Stimulated activated CD4-positive, alpha-beta T cell treated with anti-CD3 and anti-CD28 coated beads, Interleukin-1b, Interleukin-23, amount 100 ng/mL, for 1 hour (primary cell): ENCODE measurements around the gene POLR2H.

Experiments used
- DNase-seq, 2 donors: peaks; one replicate each; pipeline ENCODE4 v3.0.0-alpha.2; 2020; ENCODE audit warnings: low read depth in 2 of 2

The POLR2H gene

DNA sequence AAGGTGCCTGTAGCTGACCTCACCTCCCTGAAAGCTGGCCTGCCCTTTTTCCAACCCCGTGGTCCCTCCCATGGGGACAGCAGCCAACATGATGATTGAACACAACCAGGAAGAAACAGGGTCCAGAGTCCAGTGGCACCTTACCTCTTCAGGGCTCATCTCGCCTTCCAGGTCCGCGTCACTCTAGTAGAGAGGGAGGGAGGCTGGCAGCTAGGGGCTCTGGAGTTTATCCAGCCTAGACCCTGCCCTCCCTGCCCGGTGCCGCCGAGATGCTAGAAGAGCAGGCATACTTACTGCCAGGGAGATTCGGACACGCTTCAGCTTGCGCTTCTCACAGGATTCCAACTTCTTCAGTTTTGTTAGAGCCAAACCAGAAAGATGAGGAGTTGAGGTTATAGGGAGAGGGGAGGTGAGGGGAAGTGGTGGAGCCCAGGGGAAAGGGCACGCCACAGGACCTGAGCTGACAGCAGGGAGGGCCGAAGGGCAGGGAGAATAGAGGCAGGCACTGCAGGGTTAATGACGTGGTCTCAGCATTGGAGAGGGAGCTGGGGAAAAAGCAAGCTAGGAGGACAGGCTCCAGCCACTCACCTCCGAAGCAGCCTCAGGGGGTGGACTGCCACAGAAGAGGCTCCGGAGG is 9.2 kb upstream of the POLR2H start:
- no peak for DNase-seq

DNA sequence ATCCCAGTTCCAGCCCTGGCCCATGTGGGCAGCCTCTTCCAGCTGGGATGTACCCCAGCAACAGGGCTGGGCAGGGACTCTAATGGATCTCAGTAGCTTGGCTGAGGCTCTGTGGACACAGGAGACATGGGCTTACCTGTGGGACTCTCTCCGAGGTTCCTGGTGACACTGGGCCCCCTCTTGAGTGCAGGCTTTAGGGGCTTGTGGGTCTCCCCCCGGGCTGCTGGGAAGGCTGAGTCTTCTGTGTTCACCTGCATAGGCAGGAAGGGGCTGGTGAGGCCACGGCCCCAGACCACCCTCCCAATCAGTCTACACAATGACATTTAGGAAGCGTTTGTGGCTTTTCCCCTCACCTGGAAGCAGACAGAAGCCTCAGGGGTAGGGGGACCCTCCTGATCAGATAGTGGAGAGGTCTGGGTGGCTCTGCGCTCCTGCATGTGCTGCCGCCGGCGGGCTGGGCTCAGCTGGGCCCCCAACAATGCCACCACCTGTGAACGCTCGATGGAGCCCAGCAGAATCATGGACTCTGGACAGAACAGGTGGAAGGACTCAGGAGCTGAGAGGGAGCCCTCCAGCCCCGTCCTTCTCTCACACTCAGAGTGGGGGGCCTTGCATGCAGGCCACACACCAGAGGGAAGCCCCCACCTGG is 8.5 kb upstream of the POLR2H start:
- no peak for DNase-seq

DNA sequence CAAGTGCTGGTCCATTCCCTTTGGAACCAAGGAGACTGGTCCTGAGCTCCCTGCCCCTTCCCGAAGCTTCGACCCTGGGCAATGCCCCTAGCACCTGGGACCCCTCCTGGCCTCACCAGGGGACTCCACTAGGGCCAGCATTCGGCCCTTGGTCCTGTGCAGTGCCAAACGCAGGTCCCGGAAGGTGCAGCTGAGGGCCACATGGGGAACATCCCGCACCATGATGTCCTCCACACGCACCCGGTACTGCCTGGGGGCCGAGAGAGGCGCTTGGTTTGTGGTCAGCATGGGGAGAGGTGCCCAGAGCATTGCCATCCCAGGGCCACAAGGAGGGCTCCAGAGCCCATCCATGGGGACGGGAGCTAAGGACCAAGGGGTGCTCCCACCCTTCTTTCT is 8.0 kb upstream of the POLR2H start:
- DNase-seq, result no peak

DNA sequence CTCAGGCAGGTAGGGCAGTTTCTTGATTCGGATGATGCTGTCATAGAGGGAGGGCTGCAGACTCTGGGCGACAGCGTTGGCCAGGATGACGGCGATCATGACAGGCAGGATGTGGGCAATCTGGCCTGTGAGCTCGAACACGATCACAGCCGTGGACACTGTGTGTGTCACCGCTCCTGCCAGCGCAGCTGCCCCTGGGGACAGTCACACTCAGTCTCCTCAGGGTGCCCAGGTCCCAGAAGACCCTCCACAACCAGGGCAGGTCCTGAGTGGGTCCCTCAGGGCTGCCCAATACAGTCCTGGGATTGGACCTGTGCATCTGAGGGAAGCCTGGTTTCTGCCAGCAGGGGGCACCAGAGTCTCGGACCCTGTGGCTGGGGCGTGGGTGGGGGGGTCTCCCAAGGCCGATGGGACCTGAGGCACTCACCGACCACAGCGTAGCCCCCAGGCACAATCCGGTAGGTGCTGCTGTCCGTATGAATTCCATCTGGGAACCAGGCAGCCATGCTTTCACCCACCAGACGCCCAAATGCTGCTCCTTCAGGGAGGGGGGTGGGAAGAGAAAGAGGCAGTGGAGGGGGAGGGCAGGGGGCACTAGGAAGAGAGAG is 7.3 kb upstream of the POLR2H start:
- peak in 1 of 2 donors; percentile 68 for DNase-seq

DNA sequence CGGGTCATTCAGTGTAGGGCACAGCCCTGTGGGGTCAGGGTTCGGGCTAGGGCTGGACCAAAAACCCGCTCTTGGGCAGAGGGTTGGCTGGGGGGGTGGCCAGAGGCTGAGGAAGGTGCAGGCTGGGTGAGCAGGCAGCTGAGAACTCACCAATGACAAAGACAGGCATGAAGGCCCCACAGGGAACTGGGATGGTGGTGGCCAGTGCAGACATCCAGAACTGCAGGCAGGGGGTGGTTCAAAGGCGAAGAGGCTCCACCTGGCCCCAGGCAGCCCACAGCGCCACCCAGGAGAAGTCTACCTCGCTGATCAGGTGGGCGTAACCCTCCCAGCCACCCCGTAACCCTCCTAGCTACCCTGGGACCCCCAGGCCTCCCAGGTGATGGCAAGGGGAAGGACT is 6.8 kb upstream of the POLR2H start:
- no peak for DNase-seq

DNA sequence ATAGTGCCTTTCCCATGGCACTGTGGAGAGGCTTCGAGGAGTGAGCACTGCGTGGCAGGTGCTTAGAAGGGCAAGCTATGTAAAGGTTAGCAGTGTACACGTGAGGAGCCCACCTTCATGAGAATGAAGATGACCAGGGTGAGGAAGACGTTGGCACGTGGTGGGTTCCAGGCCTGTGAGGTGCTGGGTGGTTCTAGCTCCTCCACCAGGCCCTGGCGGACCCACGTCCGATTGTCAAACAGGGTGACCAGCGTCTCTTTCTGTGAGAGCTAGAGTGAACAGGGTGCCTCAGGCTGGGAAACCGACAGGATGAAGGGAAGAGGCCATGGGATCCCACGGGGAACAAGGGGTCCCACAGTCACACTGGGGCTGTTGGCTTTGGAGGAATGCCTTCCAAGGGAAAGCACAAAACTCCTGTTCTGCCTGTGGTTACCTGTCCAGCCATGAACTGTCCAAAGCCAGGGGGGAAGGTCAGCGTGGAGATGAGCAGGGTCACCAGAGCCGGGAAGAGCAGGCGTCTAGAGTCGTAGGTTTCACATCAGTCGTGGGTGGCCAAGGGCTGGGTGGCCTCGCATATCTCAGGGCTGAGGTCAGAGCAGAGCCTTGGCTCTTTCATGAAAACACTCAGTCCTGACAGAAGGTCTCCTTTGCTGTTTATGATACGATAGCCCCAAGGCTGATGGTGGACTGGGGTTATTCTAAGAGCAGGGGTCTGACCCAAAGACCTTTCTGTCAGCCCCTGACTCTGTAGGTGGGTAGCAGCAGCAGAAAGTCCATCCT is 6.1 kb upstream of the POLR2H start:
- no peak for DNase-seq

DNA sequence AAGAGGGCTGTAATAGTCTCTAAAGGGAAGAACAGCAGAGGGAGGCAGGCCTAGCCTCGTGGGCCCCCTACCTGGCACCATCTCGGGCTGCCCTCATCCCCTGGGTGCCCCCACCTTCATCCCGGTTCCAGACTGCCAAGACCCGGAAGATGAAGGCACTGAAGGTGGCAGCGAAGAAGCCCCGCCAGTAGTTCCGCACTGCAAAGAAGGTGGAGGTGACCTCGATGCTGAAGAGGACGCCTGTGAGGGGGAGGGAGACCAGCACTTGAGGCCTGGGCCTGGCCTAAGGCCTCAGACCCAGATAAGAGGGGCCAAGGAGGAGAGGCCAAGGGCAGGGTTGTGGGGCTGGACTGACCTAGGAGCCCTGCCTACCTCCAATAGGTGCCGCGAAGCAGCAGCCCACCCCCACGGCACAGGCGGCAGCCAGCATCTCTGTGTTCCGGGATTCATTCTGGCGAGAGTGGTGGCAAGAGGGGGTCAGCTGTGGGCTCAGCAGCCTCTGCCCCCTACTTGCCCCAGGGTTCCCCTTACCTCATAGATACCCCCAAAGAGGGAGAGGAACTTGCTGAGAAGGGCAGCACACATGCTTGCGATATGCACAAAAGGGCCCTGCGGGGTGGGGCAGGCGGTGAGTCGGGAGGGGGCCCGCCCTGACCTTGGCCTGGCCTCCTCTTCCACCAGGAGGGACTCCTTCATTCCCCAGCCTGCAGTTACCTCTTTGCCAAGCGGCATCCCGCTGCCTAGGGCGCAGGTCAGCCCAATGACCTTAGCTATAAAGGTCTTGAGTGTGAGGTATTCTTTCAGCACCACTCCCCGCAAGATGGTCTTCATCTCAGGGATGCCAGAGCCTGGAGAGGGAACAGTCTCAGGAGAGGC is 4.0 kb upstream of the POLR2H start:
- no peak for DNase-seq

DNA sequence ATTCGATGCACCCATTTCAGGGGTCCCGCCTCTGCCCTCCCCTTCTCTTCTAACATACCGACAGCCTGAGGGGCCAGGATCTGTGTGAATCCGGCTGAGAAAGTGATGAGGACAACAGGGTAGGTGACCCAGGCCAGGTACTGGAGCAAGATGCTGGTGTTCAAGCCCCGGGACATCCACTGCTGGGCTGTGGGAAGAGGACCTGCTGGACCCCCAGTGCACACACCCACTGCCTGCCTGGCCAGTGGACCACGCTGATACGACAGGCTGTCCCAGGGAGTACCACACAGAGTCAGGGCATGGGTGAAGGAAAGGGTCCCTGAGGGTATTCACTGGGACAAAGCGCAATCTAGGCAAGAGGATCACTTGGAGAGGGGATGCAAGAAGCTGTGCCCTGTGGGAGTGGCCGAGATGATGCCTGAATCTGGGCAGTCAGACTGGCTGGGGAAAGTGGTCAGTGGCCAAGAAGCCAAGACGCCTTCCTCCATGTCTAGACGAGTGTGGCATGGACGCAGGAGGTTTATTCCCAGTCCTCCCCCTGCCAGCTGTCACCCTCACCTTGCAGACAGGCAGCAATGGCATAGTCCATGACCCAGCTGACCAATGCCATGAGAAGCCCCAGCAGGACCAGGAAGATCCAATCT is 3.3 kb upstream of the POLR2H start:
- DNase-seq, result no peak

DNA sequence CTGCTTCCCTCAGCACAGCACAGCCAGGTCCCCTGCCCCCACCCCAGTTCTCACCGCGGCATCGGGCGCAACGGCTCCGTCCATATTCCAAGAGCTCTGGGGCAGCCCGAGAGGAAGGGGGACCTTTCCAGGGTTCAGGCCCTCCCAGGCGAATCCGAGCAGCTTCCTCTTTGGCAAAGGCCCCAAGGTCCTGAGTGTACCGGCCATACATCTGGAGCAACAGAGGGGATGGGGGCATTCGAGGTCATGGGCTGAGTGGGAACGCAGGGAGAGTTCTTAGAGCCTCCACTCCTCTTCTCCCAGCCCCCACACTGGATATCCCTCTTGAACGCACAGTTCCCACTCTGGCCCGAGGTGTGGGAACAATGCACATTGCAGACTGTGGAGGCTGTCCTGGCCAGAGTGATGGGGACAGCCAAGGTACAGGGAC is 2.6 kb upstream of the POLR2H start:
- no peak for DNase-seq

DNA sequence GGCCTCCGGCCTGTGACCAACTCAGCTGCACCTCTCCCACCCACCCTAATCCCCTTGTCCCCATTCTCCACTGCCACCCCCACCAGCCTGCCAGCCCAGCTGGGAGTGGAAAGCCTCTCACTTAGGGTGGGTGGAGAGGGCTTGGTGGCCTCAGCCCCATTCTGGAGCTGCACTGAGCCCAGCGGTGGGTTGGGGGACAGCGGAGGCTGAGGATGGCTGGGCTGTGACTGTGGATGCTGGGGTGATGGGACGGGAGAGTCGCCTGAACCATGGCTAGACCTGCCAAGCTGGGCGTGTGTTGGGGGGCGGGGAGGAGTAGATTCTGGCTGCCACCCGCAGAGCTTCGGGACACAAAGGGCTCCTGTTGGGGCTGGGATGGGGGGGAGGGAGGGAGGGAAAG is 1.9 kb upstream of the POLR2H start:
- no peak for DNase-seq

DNA sequence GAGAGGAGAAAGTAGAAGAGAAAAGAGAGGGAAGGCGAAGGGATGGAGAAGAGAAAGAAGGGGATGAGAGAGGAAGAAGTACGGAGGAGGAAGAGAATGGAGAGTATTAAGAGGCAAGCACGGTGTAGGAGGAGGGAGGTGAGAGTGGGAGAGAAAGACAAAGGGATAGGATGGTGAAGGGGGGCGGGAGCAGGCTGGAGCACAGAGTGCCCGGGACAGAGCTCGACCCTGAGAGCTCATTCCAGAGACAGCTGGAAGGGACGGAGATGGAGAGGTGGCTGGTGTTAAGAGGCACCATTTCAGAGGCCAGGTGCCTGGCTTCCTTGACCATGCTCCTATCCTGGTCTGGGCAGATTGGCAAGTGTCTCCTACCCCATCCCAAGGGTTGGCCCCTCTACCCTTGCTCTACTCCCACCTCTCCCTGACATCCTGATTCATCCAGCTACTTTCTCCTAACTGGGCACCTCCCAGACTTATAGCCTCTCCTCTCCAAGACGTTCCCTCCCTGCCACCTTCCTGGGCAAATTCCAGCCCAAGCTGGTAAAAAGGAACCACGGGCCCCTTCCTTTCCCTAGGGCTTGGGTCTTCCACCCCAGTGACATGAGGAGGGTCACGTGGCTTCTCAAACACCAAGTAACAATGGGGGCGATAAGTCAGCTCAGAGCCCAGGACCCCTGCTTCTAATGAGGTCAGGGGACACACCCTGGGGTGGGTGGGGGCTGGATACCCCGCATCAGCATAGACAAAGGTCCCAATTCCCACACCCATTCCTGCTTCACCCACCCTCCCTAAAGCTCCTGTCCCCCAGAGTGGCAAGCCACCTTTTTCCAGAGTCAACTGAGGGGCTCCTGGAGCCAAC is 1.2 kb upstream of the POLR2H start:
- DNase-seq, result no peak

DNA sequence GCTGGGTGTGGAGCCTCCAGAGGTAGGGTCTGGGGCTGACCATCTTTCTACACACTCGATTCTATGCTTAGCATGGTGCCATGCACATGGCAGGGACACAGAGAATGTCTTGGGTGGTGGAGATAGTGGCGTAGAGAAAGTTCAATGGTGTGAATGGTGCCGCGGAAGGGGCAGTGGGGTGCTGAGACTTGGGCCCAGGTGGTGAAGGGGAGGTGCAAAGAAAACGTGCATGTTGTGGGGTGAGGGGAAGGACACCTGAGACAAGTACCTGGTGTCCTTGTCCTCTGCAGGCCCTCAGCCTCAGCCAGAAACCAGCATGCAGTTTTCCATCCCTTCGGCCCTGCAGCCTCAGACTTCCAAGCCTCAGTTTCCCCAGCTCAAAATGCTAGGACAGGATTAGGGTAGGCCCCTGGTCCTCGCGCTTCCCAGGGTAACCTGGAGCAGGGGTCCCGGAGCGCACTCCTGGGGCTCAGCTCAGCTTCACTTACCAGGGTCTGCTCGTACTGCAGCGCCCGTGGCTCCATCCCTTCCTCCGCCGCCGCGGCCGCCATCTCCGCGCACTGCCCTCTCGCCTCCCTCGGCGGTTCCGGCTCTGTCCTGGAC is 480 bp upstream of the POLR2H start:
- no peak for DNase-seq

DNA sequence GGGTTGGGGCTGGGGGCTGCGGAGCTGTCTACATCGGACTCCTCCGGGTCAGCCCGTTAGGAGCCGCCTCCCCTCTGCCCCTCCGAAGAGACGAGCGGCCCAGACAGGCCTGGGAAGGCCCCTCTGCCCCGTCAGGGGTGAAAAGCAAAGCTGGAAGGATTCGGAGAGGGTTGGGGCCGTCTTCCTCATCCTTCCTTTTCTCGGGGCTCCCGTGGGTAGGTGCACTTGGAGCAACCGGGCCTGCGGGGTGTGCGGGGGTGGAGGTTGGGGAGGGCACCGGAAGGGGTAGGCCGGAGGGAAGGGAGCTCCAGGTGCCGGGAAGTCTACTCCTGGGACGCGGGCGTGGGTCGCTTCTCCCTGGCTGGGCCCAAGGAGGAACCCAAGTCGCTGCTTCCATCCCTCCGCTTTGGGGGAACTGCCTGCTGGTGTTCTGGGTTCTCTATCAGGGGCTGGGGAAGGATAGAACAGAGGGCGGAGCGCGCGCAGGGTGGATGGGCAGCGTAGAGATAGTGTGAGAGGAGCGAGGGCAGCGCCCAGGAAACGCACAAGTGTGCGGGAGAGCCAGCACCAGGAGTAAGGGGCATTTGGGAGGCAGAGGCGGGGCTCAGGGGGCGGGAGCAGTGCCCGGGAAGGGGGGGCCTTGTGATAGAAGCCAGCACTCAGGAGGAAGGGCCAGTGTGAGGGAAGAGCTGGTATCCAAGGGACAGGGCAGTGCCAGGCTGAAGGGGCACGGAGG is 590 bp downstream of the POLR2H start:
- peak in 1 of 2 donors; percentile 23 for DNase-seq

DNA sequence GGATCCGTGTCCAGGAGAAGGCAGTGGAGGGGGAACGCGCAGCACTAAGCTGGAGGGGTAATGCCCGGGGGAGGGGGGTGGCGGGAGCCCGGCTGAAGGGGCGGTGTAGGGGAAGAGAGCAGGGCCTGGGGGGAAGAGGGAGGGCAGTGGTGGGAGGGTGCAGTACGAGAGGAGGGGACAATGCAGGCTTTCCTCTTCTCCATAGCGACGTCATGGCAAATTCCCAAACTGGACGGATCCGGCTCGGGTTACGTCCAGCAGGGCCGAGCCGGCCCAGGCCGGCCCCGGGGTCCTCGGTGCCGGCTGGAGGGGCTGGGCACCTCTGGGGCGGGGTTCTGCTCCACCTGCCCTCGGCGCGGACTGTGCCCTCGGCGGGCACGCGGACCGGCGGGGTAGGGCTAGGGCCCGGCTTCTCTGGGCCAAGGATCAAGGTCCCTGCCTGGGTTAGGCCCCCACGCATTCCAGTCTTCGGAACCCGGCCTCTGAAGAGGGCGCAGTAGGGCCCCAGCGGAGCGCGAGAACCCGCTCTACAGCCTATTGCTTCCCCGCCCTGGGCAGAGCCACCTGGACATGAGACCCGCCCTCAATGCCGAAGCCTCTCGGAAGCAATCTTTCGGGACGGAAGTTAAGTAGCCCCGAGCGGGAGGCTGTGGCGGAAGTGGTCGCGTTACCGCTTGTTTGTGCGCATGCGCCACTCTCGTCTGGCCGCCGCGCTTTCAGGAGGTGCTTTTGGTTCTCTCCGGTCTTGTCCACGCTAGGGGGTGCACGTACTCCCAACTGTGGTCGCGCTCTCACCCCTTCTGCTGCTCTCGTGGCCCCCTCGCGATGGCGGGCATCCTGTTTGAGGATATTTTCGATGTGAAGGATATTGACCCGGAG is 1.4 kb downstream of the POLR2H start:
- DNase-seq, result peak; percentile 79 to 88

DNA sequence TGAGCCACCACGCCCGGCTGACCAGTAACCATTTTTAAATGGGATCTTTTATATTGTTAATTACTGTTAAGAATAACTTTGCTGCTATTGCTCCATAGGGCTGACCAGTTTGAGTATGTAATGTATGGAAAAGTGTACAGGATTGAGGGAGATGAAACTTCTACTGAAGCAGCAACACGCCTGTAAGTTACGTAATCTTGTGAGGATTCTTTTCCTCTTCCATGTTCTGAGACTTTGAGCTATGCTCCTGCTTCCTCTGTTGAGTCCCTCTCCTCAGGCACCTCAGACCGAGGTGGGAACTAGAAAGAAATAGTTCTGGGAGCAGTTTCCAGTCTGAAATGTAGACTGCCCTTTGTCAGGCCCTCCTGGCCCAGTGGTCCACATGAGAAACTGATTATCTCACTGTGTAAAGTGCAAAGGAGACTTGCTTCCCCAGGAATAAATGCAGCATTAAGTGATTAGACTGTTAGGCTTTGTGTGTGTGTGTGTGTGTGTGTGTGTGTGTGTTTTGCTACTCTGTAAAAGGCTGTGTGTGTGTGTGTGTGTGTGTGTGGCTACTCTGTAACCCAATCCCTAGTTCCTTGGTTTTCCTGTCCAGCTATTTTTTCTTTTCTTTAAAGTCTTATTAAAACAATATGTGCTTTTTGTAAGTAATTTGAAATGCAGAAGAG is 5.2 kb downstream of the POLR2H start:
- DNase-seq, result no peak

DNA sequence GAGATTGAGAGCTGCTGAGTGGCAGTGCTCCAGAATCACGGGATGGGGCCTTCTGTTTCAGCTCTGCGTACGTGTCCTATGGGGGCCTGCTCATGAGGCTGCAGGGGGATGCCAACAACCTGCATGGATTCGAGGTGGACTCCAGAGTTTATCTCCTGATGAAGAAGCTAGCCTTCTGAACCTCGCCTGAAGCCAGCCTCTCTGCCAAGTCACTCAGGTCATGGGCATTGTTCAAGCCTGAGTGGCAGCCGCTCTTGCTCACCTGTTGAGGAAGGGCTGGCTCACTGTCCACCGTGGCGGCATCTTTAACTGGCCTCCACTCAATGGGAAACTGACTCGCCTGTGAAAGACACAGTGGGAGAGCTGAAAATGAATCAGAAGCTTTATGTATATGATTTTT is 6.6 kb downstream of the POLR2H start:
- no peak for DNase-seq

DNA sequence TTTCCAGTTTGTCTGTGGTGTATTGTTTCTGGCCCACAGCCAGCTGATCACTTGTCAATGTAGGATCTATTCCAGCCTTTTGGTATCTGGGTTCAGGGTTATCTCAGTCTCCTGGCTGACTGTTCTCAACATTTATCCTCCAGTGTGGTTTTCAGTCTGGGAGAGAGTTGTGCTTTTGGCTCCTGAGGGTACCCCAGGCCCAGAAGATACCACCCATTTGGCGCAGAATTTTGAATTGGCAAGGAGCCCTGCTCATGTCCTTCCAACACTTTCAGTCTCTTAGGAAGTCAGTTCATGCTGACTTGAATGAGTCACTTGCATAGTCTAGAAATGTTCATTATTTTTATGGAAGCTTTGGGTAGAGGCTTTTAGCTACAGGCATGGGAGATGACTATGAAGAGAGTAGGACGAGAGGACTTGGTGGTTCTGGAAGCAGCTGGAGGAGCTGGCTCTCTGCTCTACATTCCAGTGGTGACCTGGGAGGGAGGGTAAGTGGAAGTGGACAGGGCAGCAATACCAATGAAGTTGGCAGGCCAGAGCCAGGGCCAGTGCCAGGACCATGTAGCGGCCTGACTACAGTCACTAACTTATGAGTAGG is 7.2 kb downstream of the POLR2H start:
- no peak for DNase-seq
